ENCODE results near the gene CLPSL1.

CLPSL1 gene

GRCh38 chr6:35831257-35832007, 50.6 kb downstream of the CLPSL1 start:
- H3K4me3 ChIP-seq (ENCODE audit: low read length), result no peak overlapping the region
- no peaks in the 10 kb centered on the region for H3K79me2 ChIP-seq (ENCODE audit: low read length)
- DNase-seq, result no peak
- no peak overlapping the region for H3K4me2 ChIP-seq (ENCODE audit: low read depth, low read length)
- peaks cover 3% of the 10 kb centered on the region; the same call in 1 of the 2 replicates for H3K36me3 ChIP-seq (replicated peaks; ENCODE audit: insufficient read depth, low read length)
- no peaks in the 10 kb centered on the region for H3K9me2 ChIP-seq (replicated peaks; ENCODE audit: insufficient read depth, low read length)
- H3K9me3 ChIP-seq (replicated peaks; ENCODE audit: insufficient read depth, low read length), result no peaks in the 10 kb centered on the region
- no peaks in the 10 kb centered on the region for H4K20me1 ChIP-seq (ENCODE audit: insufficient read depth, low read length)
- H3K4me1 ChIP-seq (ENCODE audit: low read length), result no peaks in the 10 kb centered on the region
- TF ChIP-seq EZH2 (optimal IDR thresholded peaks at IDR 0.05; ENCODE audit: low read depth, low read length), result no peak
- TF ChIP-seq EZH2phosphoT487 (IDR thresholded peaks at IDR 0.05; ENCODE audit: low read length), result no peak
- no peak for TF ChIP-seq CTCF (IDR thresholded peaks at IDR 0.05; ENCODE audit: low read length)
- H3K9ac ChIP-seq (ENCODE audit: low read length), result no peak overlapping the region
- H3F3A ChIP-seq (ENCODE audit: insufficient read depth, low read length), result 0 out of 2 replicates have a peak, but pooled peaks cover 3% of the 10 kb centered on the region
- H3K27me3 ChIP-seq (replicated peaks; ENCODE audit: insufficient read depth, low read length), result no peaks in the 10 kb centered on the region
- no peak overlapping the region for H2AFZ ChIP-seq (ENCODE audit: low read length)
- no peak overlapping the region for H3K27ac ChIP-seq (ENCODE audit: low read length)

GRCh38 chr6:35833536-35833935, 52.7 kb downstream of the CLPSL1 start:
- H3K4me3 ChIP-seq (ENCODE audit: low read length), result no peak overlapping the region
- H3K36me3 ChIP-seq (replicated peaks; ENCODE audit: insufficient read depth, low read length), result peaks cover 14% of the 10 kb centered on the region
- TF ChIP-seq EZH2phosphoT487 (IDR thresholded peaks at IDR 0.05; ENCODE audit: low read length) (no peak), EZH2 (optimal IDR thresholded peaks at IDR 0.05; ENCODE audit: low read depth, low read length) (no peak), CTCF (IDR thresholded peaks at IDR 0.05; ENCODE audit: low read length) (no peak)
- no peak overlapping the region for H3K4me2 ChIP-seq (ENCODE audit: low read depth, low read length)
- no peak overlapping the region for H3K9ac ChIP-seq (ENCODE audit: low read length)
- no peaks in the 10 kb centered on the region for H3K4me1 ChIP-seq (ENCODE audit: low read length)
- no peaks in the 10 kb centered on the region for H3K9me2 ChIP-seq (replicated peaks; ENCODE audit: insufficient read depth, low read length)
- H3K27me3 ChIP-seq (replicated peaks; ENCODE audit: insufficient read depth, low read length), result no peaks in the 10 kb centered on the region
- H3K79me2 ChIP-seq (ENCODE audit: low read length), result no peaks in the 10 kb centered on the region
- H3K9me3 ChIP-seq (replicated peaks; ENCODE audit: insufficient read depth, low read length), result no peaks in the 10 kb centered on the region
- no peak overlapping the region for H3K27ac ChIP-seq (ENCODE audit: low read length)
- no peak overlapping the region for H2AFZ ChIP-seq (ENCODE audit: low read length)
- H4K20me1 ChIP-seq (ENCODE audit: insufficient read depth, low read length), result no peaks in the 10 kb centered on the region
- H3F3A ChIP-seq (ENCODE audit: insufficient read depth, low read length), result 0 out of 2 replicates have a peak, but pooled peaks cover 3% of the 10 kb centered on the region
- no peak for DNase-seq
